Fibroblast of pulmonary artery (primary cell): ENCODE measurements around the gene ANGPTL8.

Source experiments
- DNase-seq: peaks from one replicate; pipeline ENCODE4 v3.0.0-alpha.2; 2010; ENCODE audit warnings: low read depth
- H3K4me3 ChIP-seq: replicated peaks from 2 replicates; pipeline ENCODE4 v1.5.1; 2011; ENCODE audit warnings: low read depth, mild to moderate bottlenecking, control low read depth, low read length, moderate library complexity
- TF ChIP-seq, protein P1 (sequence below): IDR thresholded peaks from 2 replicates; pipeline ENCODE4 v1.5.1; 2011; ENCODE audit warnings: mild to moderate bottlenecking, control low read depth, low read length, inconsistent platforms; ENCODE audit errors: missing control alignments

Gene ANGPTL8

GRCh38 chr19:11210656-11210928, 28.8 kb upstream of the ANGPTL8 start:
- TF ChIP-seq, protein P1, sequence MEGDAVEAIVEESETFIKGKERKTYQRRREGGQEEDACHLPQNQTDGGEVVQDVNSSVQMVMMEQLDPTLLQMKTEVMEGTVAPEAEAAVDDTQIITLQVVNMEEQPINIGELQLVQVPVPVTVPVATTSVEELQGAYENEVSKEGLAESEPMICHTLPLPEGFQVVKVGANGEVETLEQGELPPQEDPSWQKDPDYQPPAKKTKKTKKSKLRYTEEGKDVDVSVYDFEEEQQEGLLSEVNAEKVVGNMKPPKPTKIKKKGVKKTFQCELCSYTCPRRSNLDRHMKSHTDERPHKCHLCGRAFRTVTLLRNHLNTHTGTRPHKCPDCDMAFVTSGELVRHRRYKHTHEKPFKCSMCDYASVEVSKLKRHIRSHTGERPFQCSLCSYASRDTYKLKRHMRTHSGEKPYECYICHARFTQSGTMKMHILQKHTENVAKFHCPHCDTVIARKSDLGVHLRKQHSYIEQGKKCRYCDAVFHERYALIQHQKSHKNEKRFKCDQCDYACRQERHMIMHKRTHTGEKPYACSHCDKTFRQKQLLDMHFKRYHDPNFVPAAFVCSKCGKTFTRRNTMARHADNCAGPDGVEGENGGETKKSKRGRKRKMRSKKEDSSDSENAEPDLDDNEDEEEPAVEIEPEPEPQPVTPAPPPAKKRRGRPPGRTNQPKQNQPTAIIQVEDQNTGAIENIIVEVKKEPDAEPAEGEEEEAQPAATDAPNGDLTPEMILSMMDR: no peak
- no peak for DNase-seq
- no peak overlapping the region for H3K4me3 ChIP-seq

- DNase-seq: no peak
- no peak overlapping the region for H3K4me3 ChIP-seq
Measured at GRCh38 chr19:11214387-11214786, 25.0 kb upstream of the ANGPTL8 start.

GRCh38 chr19:11221082-11221598, 18.3 kb upstream of the ANGPTL8 start:
- TF ChIP-seq, protein P1: no peak
- no peak overlapping the region for H3K4me3 ChIP-seq
- no peak for DNase-seq

More at GRCh38 chr19:11214387-11214786, 25.0 kb upstream of the ANGPTL8 start:
- TF ChIP-seq, protein P1: no peak

DNA sequence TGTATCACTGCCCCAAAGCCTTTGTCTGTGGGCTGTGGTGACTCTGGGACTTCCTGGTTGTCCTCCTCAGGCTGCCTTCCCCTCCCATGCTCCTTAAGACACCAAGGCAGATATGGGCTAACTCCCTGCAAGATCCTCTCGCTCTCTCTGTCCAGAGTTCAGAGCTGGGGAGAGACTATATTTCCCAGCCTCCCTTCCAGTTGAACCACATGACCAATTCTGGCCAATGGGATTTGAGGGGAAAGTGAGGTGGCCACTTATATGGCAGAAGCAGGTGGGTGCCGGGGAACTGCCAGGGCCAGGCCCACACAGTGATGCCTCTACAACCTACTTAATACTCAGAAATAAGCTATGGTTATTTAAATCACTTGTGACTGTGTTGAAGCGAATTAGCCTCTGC, 16.2 kb upstream of the ANGPTL8 start:
- TF ChIP-seq, protein P1: no peak

DNA sequence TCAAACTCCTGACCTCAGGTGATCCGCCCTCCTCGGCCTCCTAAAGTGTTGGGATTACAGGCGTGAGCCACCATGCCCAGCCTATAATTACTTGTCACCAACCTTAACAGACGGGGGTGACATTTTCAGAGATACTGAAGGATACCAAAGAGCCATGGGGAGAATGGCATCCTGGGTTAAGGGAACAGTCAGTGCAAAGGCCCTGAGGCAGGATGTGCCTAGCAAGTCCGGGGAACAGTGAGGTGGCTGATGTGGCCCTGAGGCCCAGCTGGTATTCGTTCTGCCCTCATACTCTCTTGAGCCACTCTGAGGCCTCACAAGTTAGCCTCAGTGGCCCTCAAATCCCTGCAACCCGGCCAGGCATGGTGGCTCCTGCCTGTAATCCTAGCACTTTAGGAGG, 15.0 kb upstream of the ANGPTL8 start:
- DNase-seq: no peak
- TF ChIP-seq, protein P1: no peak
- no peak overlapping the region for H3K4me3 ChIP-seq

More for the DNA sequence above, 16.2 kb upstream of the ANGPTL8 start:
- no peak for DNase-seq
- no peak overlapping the region for H3K4me3 ChIP-seq

GRCh38 chr19:11225172-11225571, 14.2 kb upstream of the ANGPTL8 start:
- no peak overlapping the region for H3K4me3 ChIP-seq
- no peak for DNase-seq
- TF ChIP-seq, protein P1: no peak

GRCh38 chr19:11225815-11226214, 13.6 kb upstream of the ANGPTL8 start:
- TF ChIP-seq, protein P1: no peak
- no peak for DNase-seq
- H3K4me3 ChIP-seq: no peak overlapping the region
